HG03196 (cell line): Measurements from ENCODE around the gene QTRT2.

Experiments
- ATAC-seq: cut with Tn5 transposase; IDR thresholded peaks from one replicate; pipeline ENCODE4 v1.9.1; 2021; ENCODE audit not compliant: unreplicated experiment

The QTRT2 gene

DNA sequence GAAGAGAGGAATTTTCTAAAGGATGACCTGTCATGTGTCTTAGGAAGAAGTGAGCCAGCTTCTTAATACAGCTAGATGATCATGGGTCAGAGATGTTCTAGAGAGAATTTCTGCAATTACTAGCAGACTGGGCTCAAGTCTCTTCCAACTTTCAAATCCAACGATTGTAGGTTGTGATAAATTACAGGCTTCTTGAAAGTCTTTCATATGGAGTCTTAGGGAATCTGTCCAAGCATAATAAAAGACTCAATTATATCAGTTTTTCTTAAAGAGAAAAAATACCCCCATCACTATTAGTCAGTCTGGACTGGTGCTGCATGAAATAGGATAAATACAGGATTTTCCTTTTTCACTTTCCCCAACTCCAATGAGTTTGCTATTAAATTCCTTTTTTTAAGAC, 63.2 kb downstream of the QTRT2 start:
- ATAC-seq = no peak

DNA sequence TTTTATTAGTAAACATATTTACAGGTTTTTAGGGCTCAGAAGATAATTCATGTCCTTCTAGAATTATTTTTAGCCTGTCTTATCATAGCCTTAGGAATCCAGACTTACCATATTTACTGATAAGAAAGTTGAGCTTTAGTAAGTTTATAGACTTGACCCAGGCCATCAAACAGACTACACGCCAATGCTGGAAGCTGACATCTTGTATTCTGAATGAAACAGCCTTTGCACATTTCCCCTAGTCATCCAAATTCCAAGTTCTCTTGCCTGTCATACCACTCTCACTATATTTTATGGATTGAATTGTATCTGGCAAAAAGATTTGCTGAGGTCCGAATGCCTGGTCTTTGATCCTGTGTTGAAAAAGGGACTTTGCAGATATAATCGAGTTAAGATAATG, 63.7 kb downstream of the QTRT2 start:
- no peak for ATAC-seq

DNA sequence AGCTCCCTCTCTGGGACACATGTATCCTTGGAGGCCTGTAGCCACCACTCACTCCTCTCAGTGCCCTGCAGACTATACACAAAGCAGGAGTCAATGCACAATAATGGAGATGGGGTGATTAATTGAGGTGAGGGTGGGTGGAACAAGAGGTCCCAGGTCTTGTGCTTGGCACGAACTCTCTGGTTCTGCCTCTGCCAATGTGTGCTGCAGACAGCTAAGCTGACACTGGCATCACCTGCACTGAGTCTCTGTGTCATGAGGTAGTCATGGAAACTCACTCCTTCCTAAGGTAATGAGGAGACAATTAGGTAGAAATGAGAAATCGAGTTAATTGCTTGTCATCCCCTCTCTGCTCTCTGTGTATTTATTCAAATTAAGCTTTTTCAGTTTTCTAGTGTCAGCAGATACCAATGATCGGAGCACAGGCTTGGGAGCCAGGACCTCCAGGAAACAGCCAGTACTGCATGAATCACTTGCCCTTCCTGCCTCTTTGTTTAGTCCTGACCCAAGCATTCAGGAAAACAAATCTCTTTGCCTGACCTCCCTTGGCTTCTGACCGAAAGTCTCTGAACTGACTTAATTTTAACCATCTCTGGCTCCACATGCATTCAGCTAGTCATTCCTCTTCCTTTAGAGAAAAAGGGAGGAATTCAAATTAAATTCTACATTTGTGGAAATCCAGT, 65.6 kb downstream of the QTRT2 start:
- ATAC-seq = no peak

DNA sequence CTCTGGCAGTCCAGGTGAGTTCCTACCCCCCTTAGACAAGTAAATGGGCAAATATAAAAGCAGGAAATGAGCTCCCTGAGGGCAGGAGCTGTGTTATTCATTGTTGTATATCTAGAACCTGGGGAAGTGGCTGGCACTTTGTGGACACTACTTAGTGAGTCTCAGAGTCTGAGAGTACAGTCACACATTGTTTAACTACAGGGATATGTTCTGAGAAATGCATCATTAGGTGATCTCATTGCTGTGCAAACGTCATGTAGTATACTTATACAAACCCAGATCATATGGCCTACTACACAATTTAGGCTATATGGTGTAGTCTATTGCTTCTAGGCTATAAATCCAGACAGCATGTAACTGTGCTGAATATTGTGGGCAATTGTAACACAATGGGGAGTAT, 69.9 kb downstream of the QTRT2 start:
- ATAC-seq = no peak

DNA sequence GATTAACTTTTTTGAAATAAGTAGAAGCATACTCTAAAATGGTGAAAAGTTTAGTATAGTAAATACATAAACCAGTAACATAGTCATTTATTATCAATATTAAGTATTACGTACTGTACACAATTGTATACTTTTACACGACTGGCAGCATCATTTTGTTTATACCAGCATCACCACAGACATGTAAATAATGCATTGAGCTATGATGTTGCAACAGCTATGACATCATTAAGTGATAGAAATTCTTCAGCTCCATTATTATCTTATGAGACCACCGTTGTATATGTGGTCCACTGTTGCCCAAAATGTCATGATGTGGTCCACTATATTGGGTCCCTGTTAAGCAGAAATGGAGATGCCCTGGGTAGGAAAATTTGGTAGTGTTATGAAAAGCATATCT, 71.0 kb downstream of the QTRT2 start:
- ATAC-seq = no peak

DNA sequence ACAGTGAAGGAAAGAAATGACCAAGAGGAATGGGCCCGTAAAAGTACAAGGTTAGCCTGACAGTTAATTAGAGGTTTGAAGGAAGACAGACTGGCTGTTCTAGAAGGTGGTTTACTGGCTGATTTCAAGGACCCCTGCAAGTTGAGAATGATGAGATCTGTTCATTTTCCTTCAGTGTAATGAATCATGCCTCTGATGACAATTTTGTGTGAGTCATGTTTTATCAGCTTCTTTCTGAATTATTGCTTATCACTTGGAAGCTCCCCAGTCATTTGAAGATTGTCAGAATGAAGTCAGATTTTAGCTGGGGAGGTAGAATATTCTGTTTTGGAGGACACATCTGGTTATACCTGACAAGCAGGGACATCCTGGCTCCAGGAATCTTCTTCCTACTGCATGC, 71.7 kb downstream of the QTRT2 start:
- ATAC-seq = no peak

DNA sequence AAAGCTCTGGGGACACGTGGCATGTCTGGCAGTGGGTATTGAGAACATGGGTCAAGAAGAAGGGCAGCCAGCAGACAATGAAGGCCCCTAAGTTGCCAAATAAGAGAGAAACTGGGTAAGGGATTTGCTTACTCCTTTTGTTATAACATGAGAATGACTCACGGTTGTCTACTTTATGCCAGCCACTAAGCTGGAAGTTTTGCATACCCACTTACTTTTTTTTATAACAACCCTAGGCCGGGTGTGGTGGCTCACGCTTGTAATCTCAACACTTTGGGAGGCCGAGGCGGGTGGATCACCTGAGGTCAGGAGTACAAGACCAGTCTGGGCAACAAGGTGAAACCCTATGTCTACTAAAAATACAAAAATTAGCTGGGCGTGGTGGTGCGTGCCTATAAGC, 72.3 kb downstream of the QTRT2 start:
- ATAC-seq = no peak

DNA sequence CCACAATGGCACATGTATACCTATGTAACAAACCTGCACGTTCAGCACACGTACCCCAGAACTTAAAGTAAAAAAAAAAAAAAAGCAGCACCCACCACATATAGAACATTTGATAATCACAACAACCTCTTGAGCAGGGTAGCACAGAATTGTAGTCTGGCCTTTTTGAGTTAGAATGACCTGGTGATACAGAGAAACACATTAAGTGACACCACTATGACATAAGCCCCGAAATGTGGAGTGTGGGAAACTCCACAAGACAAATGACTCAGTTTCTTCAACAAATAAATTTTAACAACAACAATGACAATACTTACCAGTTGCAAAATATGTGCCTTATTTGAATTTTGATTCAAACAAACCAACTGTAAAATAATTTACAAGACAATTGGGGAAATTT, 76.0 kb downstream of the QTRT2 start:
- no peak for ATAC-seq

DNA sequence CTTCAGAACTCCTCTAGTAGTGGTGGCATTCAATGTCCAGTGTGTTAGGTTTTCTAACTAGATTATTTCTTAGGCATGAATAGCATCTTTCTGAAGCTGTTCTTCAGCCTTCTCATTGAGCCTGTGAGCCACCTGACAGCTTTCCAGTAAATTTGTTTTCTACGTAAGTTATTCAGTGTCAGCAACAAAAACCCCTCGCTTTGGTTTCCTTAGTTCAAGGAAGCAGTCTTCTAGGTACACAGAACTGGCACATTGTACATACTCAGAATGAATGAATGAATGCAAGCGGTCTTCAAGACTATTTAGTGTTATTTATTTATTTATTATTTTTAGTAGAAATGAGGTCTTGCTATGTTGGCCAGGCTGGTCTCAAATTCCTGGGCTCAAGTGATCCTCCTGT, 77.4 kb downstream of the QTRT2 start:
- no peak for ATAC-seq
